A549 (cell line): ENCODE data around the gene SLC6A3.

ENCODE experiments used
- BHLHE40 ChIP-seq: IDR thresholded peaks from 2 replicates; pipeline ENCODE4 v1.6.1; 2012; ENCODE audit warnings: low read depth, low read length, inconsistent platforms
- EP300 ChIP-seq, 2 experiments: fragments of >200 bp; sonication (Bioruptor Twin); formaldehyde crosslinking; IDR thresholded peaks; 2 replicates in 1 of 2; 3 replicates in 1 of 2; pipeline ENCODE4 v1.6.1; 2016 to 2017
- JUN ChIP-seq, 2 experiments: fragments of >200 bp; sonication (Bioruptor Twin); formaldehyde crosslinking; IDR thresholded peaks; 2 replicates in 1 of 2; 3 replicates in 1 of 2; pipeline ENCODE4 v1.6.1; 2016 to 2017
- NFE2L2 ChIP-seq: fragments of 150-350 bp; conservative IDR thresholded peaks from 2 replicates; pipeline ENCODE4 v1.6.1; 2014; ENCODE audit warnings: low read length
- POLR2A ChIP-seq: IDR thresholded peaks from 2 replicates; pipeline ENCODE4 v1.6.1; 2012; ENCODE audit warnings: mild to moderate bottlenecking, low read length
- RARB ChIP-seq: fragments of 250-450 bp; sonication (Bioruptor Pico); IDR thresholded peaks from 2 replicates; pipeline ENCODE4 v1.8.0; 2021; ENCODE audit warnings: mild to moderate bottlenecking, moderate library complexity
- TF ChIP-seq, protein P1 (sequence below): fragments of >200 bp; sonication (Bioruptor Twin); formaldehyde crosslinking; IDR thresholded peaks from 3 replicates; pipeline ENCODE4 v1.5.1; 2016
- TF ChIP-seq, protein P2 (sequence below): IDR thresholded peaks from 2 replicates; pipeline ENCODE4 v1.6.1; 2012
- TF ChIP-seq, protein P3 (sequence below): IDR thresholded peaks from 2 replicates; pipeline ENCODE4 v1.6.1; 2012

DNA sequence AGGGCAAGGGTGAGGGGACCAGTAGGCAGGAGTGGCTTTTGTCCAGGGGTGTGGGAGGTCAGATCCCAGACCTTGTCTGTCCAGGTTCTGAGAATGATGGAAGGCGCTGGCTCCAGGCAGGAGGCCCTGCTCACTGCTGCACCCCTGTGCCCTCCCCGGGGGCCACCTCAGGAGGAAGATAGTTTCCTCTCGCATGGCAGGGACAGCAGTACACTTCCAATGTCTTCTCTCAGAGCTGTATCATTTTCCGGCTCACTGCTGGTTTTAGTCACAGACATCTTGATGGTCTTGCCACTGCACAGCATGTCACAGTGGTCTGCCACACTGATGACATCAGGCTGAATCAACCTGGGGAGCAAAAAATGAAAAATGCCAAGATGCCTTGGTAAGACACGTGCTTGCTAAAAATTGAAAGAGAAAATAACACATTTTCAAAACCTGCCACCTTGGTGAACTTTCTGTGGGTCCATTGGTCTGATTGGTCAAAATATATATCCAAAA lies 3.3 kb upstream of the SLC6A3 start:
- TF ChIP-seq POLR2A (no peak), JUN (IDR thresholded peaks at IDR 0.05) (no peak), BHLHE40 (no peak), NFE2L2 (no peak), RARB (CRISPR knock-in tag) (no peak), EP300 (IDR thresholded peaks at IDR 0.05) (no peak)
- TF ChIP-seq, protein P1, sequence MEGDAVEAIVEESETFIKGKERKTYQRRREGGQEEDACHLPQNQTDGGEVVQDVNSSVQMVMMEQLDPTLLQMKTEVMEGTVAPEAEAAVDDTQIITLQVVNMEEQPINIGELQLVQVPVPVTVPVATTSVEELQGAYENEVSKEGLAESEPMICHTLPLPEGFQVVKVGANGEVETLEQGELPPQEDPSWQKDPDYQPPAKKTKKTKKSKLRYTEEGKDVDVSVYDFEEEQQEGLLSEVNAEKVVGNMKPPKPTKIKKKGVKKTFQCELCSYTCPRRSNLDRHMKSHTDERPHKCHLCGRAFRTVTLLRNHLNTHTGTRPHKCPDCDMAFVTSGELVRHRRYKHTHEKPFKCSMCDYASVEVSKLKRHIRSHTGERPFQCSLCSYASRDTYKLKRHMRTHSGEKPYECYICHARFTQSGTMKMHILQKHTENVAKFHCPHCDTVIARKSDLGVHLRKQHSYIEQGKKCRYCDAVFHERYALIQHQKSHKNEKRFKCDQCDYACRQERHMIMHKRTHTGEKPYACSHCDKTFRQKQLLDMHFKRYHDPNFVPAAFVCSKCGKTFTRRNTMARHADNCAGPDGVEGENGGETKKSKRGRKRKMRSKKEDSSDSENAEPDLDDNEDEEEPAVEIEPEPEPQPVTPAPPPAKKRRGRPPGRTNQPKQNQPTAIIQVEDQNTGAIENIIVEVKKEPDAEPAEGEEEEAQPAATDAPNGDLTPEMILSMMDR: no peak
- TF ChIP-seq, protein P2, sequence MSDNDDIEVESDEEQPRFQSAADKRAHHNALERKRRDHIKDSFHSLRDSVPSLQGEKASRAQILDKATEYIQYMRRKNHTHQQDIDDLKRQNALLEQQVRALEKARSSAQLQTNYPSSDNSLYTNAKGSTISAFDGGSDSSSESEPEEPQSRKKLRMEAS: no peak
- TF ChIP-seq, protein P3, sequence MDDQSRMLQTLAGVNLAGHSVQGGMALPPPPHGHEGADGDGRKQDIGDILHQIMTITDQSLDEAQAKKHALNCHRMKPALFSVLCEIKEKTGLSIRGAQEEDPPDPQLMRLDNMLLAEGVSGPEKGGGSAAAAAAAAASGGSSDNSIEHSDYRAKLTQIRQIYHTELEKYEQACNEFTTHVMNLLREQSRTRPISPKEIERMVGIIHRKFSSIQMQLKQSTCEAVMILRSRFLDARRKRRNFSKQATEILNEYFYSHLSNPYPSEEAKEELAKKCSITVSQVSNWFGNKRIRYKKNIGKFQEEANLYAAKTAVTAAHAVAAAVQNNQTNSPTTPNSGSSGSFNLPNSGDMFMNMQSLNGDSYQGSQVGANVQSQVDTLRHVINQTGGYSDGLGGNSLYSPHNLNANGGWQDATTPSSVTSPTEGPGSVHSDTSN: no peak
